ENCODE results near the gene MED17. TPM values are rescaled to one million over a fixed set of nuclear protein-coding genes. Genes with fewer than 3 reads are reported as not detected.

MED17 gene
- total and polyA plus RNA-seq, 10 of the 15 experiments (the other 5 are each of a cell fraction or from before 2014, with no cell fraction given), result 7.3 to 38.7 (median 28.3) TPM

DNA sequence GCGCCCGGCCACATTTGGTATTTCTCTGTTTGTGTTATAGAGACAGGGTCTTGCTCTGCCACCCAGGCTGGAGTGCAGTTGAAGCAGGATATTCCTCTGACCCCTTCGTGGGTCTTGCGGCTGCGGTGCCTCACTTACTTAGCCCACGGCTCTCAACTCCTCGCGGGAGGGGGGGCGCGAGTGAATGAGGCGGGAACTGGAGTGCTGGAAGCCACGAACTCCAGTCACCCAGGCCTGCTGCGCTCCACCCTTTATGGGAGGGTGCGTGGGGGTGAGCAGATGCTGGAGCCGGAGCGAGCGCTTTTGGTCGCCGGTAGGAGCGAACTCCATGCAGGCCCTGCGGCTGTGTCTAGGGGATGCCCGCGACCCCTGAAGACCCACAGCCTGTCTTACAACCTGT, 40.8 kb upstream of the MED17 start:
- no peak overlapping the region for H2AFZ ChIP-seq (ENCODE audit: control insufficient read depth, low read depth, low read length)
- no TSS peak for BruUV-seq (replicated peaks)
- no peak overlapping the region for H3K4me3 ChIP-seq
- H4K20me1 ChIP-seq (ENCODE audit: control insufficient read depth, insufficient read depth), result no peaks in the 10 kb centered on the region
- peaks cover 52% of the 10 kb centered on the region for H3K79me2 ChIP-seq (ENCODE audit: control insufficient read depth, insufficient read depth, low read length)
- in situ Hi-C loops (cut with MboI), result no loop called here
- no peak overlapping the region; the same call in 1 of the 2 replicates for H3K4me2 ChIP-seq (ENCODE audit: control insufficient read depth, insufficient read depth)
- H3K9me3 ChIP-seq (replicated peaks; ENCODE audit: control insufficient read depth, insufficient read depth, low read length), result no peaks in the 10 kb centered on the region
- RAD21 ChIA-PET (ENCODE audit: unreplicated experiment), result interaction anchor here (1.1 kb wide), 1 partner anchor 39 kb away, joined by 3 read pairs; no protein-coding TSS in a partner anchor
- POLR2A ChIA-PET, result interaction anchor here (0.6 to 6.4 kb wide), 2 partner anchors 14 to 39 kb away, joined by 4 to 85 read pairs; partner anchors contain the start of gene MED17
- 95% methylated on average over 23 of the region's 23 CpGs for WGBS (ENCODE audit: insufficient coverage, insufficient replicate concordance, low lambda C conversion rate, missing lambda C conversion rate)
- intact Hi-C loops (cut with micrococcal nuclease; ENCODE audit: unreplicated experiment), result loop anchor here (5.0 kb wide), 1 partner anchor 201 kb away; the partner anchor contains the start of gene SMCO4
- FAIRE-seq, result no peak
- CTCF ChIA-PET, result interaction anchor here (0.8 kb wide), 1 partner anchor 13 kb away, joined by 4 read pairs; no protein-coding TSS in a partner anchor
- no peak for DNase-seq (ENCODE audit: low read depth, low spot score)
- no peak overlapping the region for H3K9ac ChIP-seq (ENCODE audit: control insufficient read depth, insufficient read depth, low read length)
- peaks cover 0 to 10% of the 10 kb centered on the region in 2 experiments; a peak in 3 of 4 replicates for H3K36me3 ChIP-seq (ENCODE audit: control insufficient read depth in 2 of 2, insufficient read depth in 2 of 2, low read length in 1 of 2)
- H3K27ac ChIP-seq (ENCODE audit: control insufficient read depth, insufficient read depth), result no peak overlapping the region
- SMC1A ChIA-PET (ENCODE audit: uncharacterized antibody, unreplicated experiment), result interaction anchor here (3.7 kb wide), 1 partner anchor 12 kb away, joined by 31 read pairs; no protein-coding TSS in a partner anchor
- no peaks in the 10 kb centered on the region; the same call in 1 of the 2 replicates for H3K4me1 ChIP-seq (ENCODE audit: control insufficient read depth, insufficient read depth, low read length)
- no peak for TF ChIP-seq REST (IDR thresholded peaks at IDR 0.05; ENCODE audit: low read depth, low read length)
- TF ChIP-seq EED (IDR thresholded peaks at IDR 0.05; ENCODE audit: low read depth), result no peak
- no peak for TF ChIP-seq RUNX3 (IDR thresholded peaks at IDR 0.05; ENCODE audit: low read length)
- TF ChIP-seq, protein P1, sequence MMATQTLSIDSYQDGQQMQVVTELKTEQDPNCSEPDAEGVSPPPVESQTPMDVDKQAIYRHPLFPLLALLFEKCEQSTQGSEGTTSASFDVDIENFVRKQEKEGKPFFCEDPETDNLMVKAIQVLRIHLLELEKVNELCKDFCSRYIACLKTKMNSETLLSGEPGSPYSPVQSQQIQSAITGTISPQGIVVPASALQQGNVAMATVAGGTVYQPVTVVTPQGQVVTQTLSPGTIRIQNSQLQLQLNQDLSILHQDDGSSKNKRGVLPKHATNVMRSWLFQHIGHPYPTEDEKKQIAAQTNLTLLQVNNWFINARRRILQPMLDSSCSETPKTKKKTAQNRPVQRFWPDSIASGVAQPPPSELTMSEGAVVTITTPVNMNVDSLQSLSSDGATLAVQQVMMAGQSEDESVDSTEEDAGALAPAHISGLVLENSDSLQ (IDR thresholded peaks at IDR 0.05), result no peak
- no peak for TF ChIP-seq NR2C1 (IDR thresholded peaks at IDR 0.05)
- TF ChIP-seq, protein P2, sequence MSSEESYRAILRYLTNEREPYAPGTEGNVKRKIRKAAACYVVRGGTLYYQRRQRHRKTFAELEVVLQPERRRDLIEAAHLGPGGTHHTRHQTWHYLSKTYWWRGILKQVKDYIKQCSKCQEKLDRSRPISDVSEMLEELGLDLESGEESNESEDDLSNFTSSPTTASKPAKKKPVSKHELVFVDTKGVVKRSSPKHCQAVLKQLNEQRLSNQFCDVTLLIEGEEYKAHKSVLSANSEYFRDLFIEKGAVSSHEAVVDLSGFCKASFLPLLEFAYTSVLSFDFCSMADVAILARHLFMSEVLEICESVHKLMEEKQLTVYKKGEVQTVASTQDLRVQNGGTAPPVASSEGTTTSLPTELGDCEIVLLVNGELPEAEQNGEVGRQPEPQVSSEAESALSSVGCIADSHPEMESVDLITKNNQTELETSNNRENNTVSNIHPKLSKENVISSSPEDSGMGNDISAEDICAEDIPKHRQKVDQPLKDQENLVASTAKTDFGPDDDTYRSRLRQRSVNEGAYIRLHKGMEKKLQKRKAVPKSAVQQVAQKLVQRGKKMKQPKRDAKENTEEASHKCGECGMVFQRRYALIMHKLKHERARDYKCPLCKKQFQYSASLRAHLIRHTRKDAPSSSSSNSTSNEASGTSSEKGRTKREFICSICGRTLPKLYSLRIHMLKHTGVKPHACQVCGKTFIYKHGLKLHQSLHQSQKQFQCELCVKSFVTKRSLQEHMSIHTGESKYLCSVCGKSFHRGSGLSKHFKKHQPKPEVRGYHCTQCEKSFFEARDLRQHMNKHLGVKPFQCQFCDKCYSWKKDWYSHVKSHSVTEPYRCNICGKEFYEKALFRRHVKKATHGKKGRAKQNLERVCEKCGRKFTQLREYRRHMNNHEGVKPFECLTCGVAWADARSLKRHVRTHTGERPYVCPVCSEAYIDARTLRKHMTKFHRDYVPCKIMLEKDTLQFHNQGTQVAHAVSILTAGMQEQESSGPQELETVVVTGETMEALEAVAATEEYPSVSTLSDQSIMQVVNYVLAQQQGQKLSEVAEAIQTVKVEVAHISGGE (CRISPR knock-in tag; IDR thresholded peaks at IDR 0.05), result no peak
- TF ChIP-seq NFXL1 (IDR thresholded peaks at IDR 0.05; ENCODE audit: borderline replicate concordance), result no peak
- TF ChIP-seq ZNF24 (IDR thresholded peaks at IDR 0.05), result no peak
- TF ChIP-seq FOXM1 (IDR thresholded peaks at IDR 0.05; ENCODE audit: low read depth, low read length), result no peak
- TF ChIP-seq, protein P3, sequence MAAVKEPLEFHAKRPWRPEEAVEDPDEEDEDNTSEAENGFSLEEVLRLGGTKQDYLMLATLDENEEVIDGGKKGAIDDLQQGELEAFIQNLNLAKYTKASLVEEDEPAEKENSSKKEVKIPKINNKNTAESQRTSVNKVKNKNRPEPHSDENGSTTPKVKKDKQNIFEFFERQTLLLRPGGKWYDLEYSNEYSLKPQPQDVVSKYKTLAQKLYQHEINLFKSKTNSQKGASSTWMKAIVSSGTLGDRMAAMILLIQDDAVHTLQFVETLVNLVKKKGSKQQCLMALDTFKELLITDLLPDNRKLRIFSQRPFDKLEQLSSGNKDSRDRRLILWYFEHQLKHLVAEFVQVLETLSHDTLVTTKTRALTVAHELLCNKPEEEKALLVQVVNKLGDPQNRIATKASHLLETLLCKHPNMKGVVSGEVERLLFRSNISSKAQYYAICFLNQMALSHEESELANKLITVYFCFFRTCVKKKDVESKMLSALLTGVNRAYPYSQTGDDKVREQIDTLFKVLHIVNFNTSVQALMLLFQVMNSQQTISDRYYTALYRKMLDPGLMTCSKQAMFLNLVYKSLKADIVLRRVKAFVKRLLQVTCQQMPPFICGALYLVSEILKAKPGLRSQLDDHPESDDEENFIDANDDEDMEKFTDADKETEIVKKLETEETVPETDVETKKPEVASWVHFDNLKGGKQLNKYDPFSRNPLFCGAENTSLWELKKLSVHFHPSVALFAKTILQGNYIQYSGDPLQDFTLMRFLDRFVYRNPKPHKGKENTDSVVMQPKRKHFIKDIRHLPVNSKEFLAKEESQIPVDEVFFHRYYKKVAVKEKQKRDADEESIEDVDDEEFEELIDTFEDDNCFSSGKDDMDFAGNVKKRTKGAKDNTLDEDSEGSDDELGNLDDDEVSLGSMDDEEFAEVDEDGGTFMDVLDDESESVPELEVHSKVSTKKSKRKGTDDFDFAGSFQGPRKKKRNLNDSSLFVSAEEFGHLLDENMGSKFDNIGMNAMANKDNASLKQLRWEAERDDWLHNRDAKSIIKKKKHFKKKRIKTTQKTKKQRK (IDR thresholded peaks at IDR 0.05; ENCODE audit: low read depth, low read length), result no peak
- no peak for TF ChIP-seq E2F4 (IDR thresholded peaks at IDR 0.05; ENCODE audit: low read depth, low read length)
- H3K27me3 ChIP-seq (replicated peaks in 1 of 2; ENCODE audit: control insufficient read depth in 2 of 2, insufficient read depth in 2 of 2, low read length in 1 of 2), result no peaks in the 10 kb centered on the region
- no peak for ATAC-seq

Measured in GM12878 (cell line).